ENCODE data around the gene PCDHA1. TPM values are rescaled to one million over a fixed set of nuclear protein-coding genes. Genes with fewer than 3 reads are reported as not detected.

The PCDHA1 gene
- total and polyA plus RNA-seq, 9 of the 15 experiments (the other 6 are each of a cell fraction or from before 2014, with no cell fraction given): not detected

- TF ChIP-seq, protein P1, sequence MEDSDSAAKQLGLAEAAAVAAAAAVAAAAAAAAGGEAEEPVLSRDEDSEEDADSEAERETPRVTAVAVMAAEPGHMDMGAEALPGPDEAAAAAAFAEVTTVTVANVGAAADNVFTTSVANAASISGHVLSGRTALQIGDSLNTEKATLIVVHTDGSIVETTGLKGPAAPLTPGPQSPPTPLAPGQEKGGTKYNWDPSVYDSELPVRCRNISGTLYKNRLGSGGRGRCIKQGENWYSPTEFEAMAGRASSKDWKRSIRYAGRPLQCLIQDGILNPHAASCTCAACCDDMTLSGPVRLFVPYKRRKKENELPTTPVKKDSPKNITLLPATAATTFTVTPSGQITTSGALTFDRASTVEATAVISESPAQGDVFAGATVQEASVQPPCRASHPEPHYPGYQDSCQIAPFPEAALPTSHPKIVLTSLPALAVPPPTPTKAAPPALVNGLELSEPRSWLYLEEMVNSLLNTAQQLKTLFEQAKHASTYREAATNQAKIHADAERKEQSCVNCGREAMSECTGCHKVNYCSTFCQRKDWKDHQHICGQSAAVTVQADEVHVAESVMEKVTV (CRISPR knock-in tag; IDR thresholded peaks at IDR 0.05): no peak
- no peak for TF ChIP-seq RB1 (IDR thresholded peaks at IDR 0.05; ENCODE audit: low read depth)
- no peak for TF ChIP-seq POLR2B (IDR thresholded peaks at IDR 0.05; ENCODE audit: low read depth, partially characterized antibody)
- TF ChIP-seq, protein P2, sequence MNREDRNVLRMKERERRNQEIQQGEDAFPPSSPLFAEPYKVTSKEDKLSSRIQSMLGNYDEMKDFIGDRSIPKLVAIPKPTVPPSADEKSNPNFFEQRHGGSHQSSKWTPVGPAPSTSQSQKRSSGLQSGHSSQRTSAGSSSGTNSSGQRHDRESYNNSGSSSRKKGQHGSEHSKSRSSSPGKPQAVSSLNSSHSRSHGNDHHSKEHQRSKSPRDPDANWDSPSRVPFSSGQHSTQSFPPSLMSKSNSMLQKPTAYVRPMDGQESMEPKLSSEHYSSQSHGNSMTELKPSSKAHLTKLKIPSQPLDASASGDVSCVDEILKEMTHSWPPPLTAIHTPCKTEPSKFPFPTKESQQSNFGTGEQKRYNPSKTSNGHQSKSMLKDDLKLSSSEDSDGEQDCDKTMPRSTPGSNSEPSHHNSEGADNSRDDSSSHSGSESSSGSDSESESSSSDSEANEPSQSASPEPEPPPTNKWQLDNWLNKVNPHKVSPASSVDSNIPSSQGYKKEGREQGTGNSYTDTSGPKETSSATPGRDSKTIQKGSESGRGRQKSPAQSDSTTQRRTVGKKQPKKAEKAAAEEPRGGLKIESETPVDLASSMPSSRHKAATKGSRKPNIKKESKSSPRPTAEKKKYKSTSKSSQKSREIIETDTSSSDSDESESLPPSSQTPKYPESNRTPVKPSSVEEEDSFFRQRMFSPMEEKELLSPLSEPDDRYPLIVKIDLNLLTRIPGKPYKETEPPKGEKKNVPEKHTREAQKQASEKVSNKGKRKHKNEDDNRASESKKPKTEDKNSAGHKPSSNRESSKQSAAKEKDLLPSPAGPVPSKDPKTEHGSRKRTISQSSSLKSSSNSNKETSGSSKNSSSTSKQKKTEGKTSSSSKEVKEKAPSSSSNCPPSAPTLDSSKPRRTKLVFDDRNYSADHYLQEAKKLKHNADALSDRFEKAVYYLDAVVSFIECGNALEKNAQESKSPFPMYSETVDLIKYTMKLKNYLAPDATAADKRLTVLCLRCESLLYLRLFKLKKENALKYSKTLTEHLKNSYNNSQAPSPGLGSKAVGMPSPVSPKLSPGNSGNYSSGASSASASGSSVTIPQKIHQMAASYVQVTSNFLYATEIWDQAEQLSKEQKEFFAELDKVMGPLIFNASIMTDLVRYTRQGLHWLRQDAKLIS (CRISPR knock-in tag; IDR thresholded peaks at IDR 0.05): no peak
- TF ChIP-seq HNRNPH1 (optimal IDR thresholded peaks at IDR 0.05; ENCODE audit: low read depth, low read length): no peak
- TF ChIP-seq, protein P3, sequence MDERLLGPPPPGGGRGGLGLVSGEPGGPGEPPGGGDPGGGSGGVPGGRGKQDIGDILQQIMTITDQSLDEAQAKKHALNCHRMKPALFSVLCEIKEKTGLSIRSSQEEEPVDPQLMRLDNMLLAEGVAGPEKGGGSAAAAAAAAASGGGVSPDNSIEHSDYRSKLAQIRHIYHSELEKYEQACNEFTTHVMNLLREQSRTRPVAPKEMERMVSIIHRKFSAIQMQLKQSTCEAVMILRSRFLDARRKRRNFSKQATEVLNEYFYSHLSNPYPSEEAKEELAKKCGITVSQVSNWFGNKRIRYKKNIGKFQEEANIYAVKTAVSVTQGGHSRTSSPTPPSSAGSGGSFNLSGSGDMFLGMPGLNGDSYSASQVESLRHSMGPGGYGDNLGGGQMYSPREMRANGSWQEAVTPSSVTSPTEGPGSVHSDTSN (CRISPR knock-in tag; IDR thresholded peaks at IDR 0.05; ENCODE audit: low read depth): no peak
- TF ChIP-seq, protein P3 (tag; conservative IDR thresholded peaks at IDR 0.05; ENCODE audit: low read depth): no peak
These were observed 187.6 kb downstream of the PCDHA1 start (continued) for GRCh38 chr5:140973550-140973949.

All from K562 (cell line).